GM21723 (cell line): ENCODE measurements around the gene WNT10A.
A peak's percentile ranks its signal among the peaks of the same experiment; 100 is the strongest.

Source experiments
- ATAC-seq: cut with Tn5 transposase; IDR thresholded peaks from one replicate; pipeline ENCODE4 v1.9.1; 2021; ENCODE audit warnings: mild to moderate bottlenecking, moderate library complexity; ENCODE audit not compliant: unreplicated experiment

WNT10A gene

GRCh38 chr2:218876562-218877219 is 4.0 kb upstream of the WNT10A start:
- no peak for ATAC-seq

GRCh38 chr2:218877331-218877730 is 3.3 kb upstream of the WNT10A start:
- ATAC-seq: no peak

- no peak for ATAC-seq
These were observed 2.8 kb upstream of the WNT10A start for GRCh38 chr2:218877891-218878290.

GRCh38 chr2:218878486-218878885 is 2.2 kb upstream of the WNT10A start:
- ATAC-seq: no peak

- ATAC-seq: no peak
These were observed 1.5 kb upstream of the WNT10A start for GRCh38 chr2:218878926-218879761.

- no peak for ATAC-seq
These were observed 913 bp upstream of the WNT10A start for GRCh38 chr2:218879776-218880101.

- no peak for ATAC-seq
These were observed 375 bp downstream of the WNT10A start for GRCh38 chr2:218880859-218881594.

GRCh38 chr2:218881744-218882460 is 1.2 kb downstream of the WNT10A start:
- ATAC-seq: no peak

- ATAC-seq: no peak
These were observed 1.8 kb downstream of the WNT10A start for GRCh38 chr2:218882461-218882816.

GRCh38 chr2:218882866-218883366 is 2.3 kb downstream of the WNT10A start:
- no peak for ATAC-seq

GRCh38 chr2:218883491-218884490 is 3.1 kb downstream of the WNT10A start:
- ATAC-seq: no peak

- ATAC-seq: no peak
These were observed 3.9 kb downstream of the WNT10A start for GRCh38 chr2:218884519-218884918.

- peak; percentile 66 for ATAC-seq
These were observed 5.6 kb downstream of the WNT10A start for GRCh38 chr2:218885981-218886947.

- no peak for ATAC-seq
These were observed 6.4 kb downstream of the WNT10A start for GRCh38 chr2:218887079-218887478.

- no peak for ATAC-seq
These were observed 7.7 kb downstream of the WNT10A start for GRCh38 chr2:218888341-218888740.

- ATAC-seq: no peak
These were observed 9.3 kb downstream of the WNT10A start for GRCh38 chr2:218889937-218890336.

GRCh38 chr2:218890369-218890768 is 9.7 kb downstream of the WNT10A start:
- ATAC-seq: no peak

GRCh38 chr2:218891275-218892135 is 10.9 kb downstream of the WNT10A start:
- no peak for ATAC-seq
